Pancreas (tissue), 10 donors: ENCODE measurements around the gene ASTN2. TPM values are rescaled to one million over a fixed set of nuclear protein-coding genes. Genes with fewer than 3 reads are reported as not detected.

Source experiments
- ATAC-seq, 4 donors: fragments of 200-7000 bp; cut with Tn5 transposase; one replicate each; pipeline versions ENCODE4 v1.8.0 to v1.9.1; 2020; ENCODE audit warnings: mild to moderate bottlenecking in 4 of 4, moderate library complexity in 4 of 4
- DNase-seq, 6 donors: peaks; one replicate each; pipeline ENCODE4 v3.0.0-alpha.2; 2020
- FAIRE-seq: peaks from 2 replicates; lab custom pipeline; 2012; peaks lifted over from hg19 to GRCh38; lab: Jason Lieb, UNC
- H3K27ac ChIP-seq, 4 donors: fragments of 200-600 bp; sonication (generic); 1 replicate in 3 of 4; 2 replicates in 1 of 4; pipeline versions ENCODE4 v1.5.0 to v1.8.0; 2020
- H3K27me3 ChIP-seq, 4 donors: fragments of 200-600 bp; one replicate each; pipeline ENCODE4 v1.8.0; 2021
- H3K36me3 ChIP-seq, 3 donors: fragments of 200-600 bp; sonication (generic) in 1 of 3; one replicate each; pipeline versions ENCODE4 v1.5.0 to v1.8.0; 2020 to 2021
- H3K4me1 ChIP-seq, 3 donors: fragments of 200-600 bp; one replicate each; pipeline ENCODE4 v1.8.0; 2021
- H3K4me3 ChIP-seq, 4 donors: fragments of 200-600 bp; sonication (generic) in 2 of 4; one replicate each; pipeline versions ENCODE4 v1.5.0 to v1.8.0; 2020 to 2021
- H3K9me3 ChIP-seq, 4 donors: fragments of 200-600 bp; one replicate each; pipeline ENCODE4 v1.8.0; 2021
- CTCF ChIP-seq, 4 donors: fragments of 200-600 bp; sonication (generic) in 3 of 4; IDR thresholded peaks; one replicate each; pipeline versions ENCODE4 v1.5.0 to v1.8.0; 2021; ENCODE audit warnings: antibody characterized with exemption in 4 of 4
- WGBS, 2 donors: extraction: QIAGEN DNeasy Blood & Tissue Kit; methylation state at CpG; one replicate each; pipeline ENCODE4 v1.1.7; 2013; 5-methylcytosine and 5-hydroxymethylcytosine counted together
- intact Hi-C, 3 donors: fragments of 100-400 bp; cut with DNase I; formaldehyde crosslinking; loops; one replicate each; pipeline versions ENCODE4 v1.11.1 to v1.14.2; 2022
- polyA plus RNA-seq, 2 donors: library from polyadenylated mRNA; stranded (reverse); fragments of 200-250 nt; gene quantifications; one replicate each; pipeline ENCODE4 v1.2.3, GENCODE V29; 2013
- total RNA-seq, 6 donors: library from RNA; stranded (reverse); fragmentation: NEBNext Ultra II Directional in 4 of 6; extraction: Animal tissue kit (Norgen Biotek cat#: 25700) in 4 of 6; gene quantifications; one replicate each; pipeline versions ENCODE4 v1.2.1 to v1.2.4, GENCODE V29; 2021 to 2023
- donor health status: healthy with polysubstance abuse.
- donor health status: DM: no; HTN: no; CAD: no; lungs with moderate emphysema.
- donor health status: DM: no; HTN: no; CAD: no.
- donor health status: control.
- donor health status: control.
- donor health status: Bipolar disorder and iron deficiency.
- donor health status: DM: yes; HTN: yes; CAD: no.
- donor health status: DM: no; HTN: no; CAD: no.
- donor health status: DM: no; HTN: no; CAD: no.
- donor health status: DM: yes; HTN: yes; CAD: no.

Gene ASTN2
- total and polyA plus RNA-seq, 8 donors, result 1.3 to 11.9 (median 6.7) TPM

- Histone ChIP-seq H3K27ac (no peak overlapping the region), H3K9me3 (no peaks in the 10 kb centered on the region), H3K4me1 (peaks cover 0 to 5% (median 0%) of the 10 kb centered on the region in 3 donors), H3K36me3 (no peaks in the 10 kb centered on the region), H3K4me3 (no peak overlapping the region), H3K27me3 (no peaks in the 10 kb centered on the region)
- DNase-seq (no peak), ATAC-seq (no peak), FAIRE-seq (no peak)
- intact Hi-C loops, result no loop called here
- WGBS, 2 donors, result 81 to 85% methylated on average over 8 of the region's 8 CpGs
- TF ChIP-seq CTCF (IDR thresholded peaks at IDR 0.05), result no peak
These were observed 931.0 kb downstream of the ASTN2 start for GRCh38 chr9:116483622-116484491.

GRCh38 chr9:116482740-116483139 is 932.1 kb downstream of the ASTN2 start:
- intact Hi-C loops, result no loop called here
- peak in 2 of 4 donors; percentile 22 to 40 for ATAC-seq

GRCh38 chr9:116480700-116481099 is 934.2 kb downstream of the ASTN2 start:
- no peak for FAIRE-seq
- WGBS, 2 donors, result 94% methylated on average over 4 of the region's 4 CpGs

More at GRCh38 chr9:116482740-116483139, 932.1 kb downstream of the ASTN2 start:
- FAIRE-seq (no peak), DNase-seq (peak in 1 of 6 donors; percentile 27)
- TF ChIP-seq CTCF (IDR thresholded peaks at IDR 0.05), result no peak
- no peaks in the 10 kb centered on the region for H3K4me1 ChIP-seq
- H3K27me3 ChIP-seq, result no peaks in the 10 kb centered on the region
- 62 to 85% methylated on average over 1 of the region's 1 CpG for WGBS, 2 donors
- no peak overlapping the region for H3K4me3 ChIP-seq
- no peaks in the 10 kb centered on the region for H3K9me3 ChIP-seq
- no peak overlapping the region for H3K27ac ChIP-seq
- no peaks in the 10 kb centered on the region for H3K36me3 ChIP-seq

GRCh38 chr9:116479967-116480366 is 934.9 kb downstream of the ASTN2 start:
- FAIRE-seq (no peak), ATAC-seq (no peak), DNase-seq (no peak)
- no peak for TF ChIP-seq CTCF (IDR thresholded peaks at IDR 0.05)
- H3K36me3 ChIP-seq, result no peaks in the 10 kb centered on the region
- no peak overlapping the region for H3K4me3 ChIP-seq
- H3K9me3 ChIP-seq, result no peaks in the 10 kb centered on the region
- no peaks in the 10 kb centered on the region for H3K27me3 ChIP-seq
- H3K27ac ChIP-seq, result no peak overlapping the region
- H3K4me1 ChIP-seq, result no peaks in the 10 kb centered on the region
- intact Hi-C loops, result no loop called here

More at GRCh38 chr9:116480700-116481099, 934.2 kb downstream of the ASTN2 start:
- H3K36me3 ChIP-seq, result no peaks in the 10 kb centered on the region
- H3K4me3 ChIP-seq, result no peak overlapping the region
- no peaks in the 10 kb centered on the region for H3K27me3 ChIP-seq
- ATAC-seq, result no peak
- intact Hi-C loops, result no loop called here
- no peak overlapping the region for H3K27ac ChIP-seq
- H3K9me3 ChIP-seq, result no peaks in the 10 kb centered on the region
- DNase-seq, result no peak
- TF ChIP-seq CTCF (IDR thresholded peaks at IDR 0.05), result no peak
- no peaks in the 10 kb centered on the region for H3K4me1 ChIP-seq

- no peak for FAIRE-seq
These were observed 935.8 kb downstream of the ASTN2 start for GRCh38 chr9:116479056-116479544.

More at GRCh38 chr9:116479056-116479544, 935.8 kb downstream of the ASTN2 start:
- Histone ChIP-seq H3K36me3 (no peaks in the 10 kb centered on the region), H3K4me3 (no peak overlapping the region), H3K4me1 (no peaks in the 10 kb centered on the region), H3K9me3 (no peaks in the 10 kb centered on the region), H3K27ac (no peak overlapping the region), H3K27me3 (no peaks in the 10 kb centered on the region)
- no peak for DNase-seq
- WGBS, 2 donors, result 88 to 90% methylated on average over 1 of the region's 1 CpG
- no peak for TF ChIP-seq CTCF (IDR thresholded peaks at IDR 0.05)
- intact Hi-C loops, result no loop called here
- ATAC-seq, result no peak
